ENCODE results near the gene PSORS1C1.

Gene PSORS1C1

DNA sequence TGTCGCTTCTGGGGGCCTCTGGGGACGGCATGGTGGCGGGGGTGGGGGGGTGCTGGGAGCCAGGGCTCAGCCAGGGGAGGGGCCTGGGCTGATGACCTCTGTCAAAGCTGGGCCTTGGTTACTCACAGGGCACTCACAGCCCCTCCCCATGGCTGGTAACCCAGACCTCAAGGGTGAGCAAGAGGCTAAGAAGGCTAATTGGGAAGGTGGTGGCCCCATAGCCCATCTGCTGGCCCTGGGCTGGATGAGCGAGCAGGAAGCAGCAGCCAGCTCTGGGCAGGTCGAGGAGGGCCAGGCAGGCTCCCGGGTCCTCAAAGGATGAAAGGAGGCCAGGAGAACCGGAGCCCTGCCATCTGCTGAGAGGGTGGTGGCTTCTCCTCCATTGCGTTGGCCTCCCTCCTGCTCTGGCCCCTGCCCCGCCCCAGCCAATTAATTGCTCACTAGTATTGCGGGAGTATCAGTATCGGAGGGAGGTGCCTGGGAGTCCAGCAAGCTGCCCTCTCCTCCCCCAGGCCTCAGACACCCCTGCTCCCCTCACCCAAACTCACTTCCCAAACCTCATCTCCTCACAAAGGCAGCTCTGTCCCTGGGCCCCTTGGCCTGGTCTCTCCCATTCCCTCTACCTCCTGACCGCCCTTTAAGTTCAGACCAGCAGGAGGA lies 6.7 kb downstream of the PSORS1C1 start:
- H3K27ac ChIP-seq = peak overlapping the region in 4 of 21 experiments; percentile 22 to 50 (median 31)
- no peak overlapping the region for H3K4me3 ChIP-seq

DNA sequence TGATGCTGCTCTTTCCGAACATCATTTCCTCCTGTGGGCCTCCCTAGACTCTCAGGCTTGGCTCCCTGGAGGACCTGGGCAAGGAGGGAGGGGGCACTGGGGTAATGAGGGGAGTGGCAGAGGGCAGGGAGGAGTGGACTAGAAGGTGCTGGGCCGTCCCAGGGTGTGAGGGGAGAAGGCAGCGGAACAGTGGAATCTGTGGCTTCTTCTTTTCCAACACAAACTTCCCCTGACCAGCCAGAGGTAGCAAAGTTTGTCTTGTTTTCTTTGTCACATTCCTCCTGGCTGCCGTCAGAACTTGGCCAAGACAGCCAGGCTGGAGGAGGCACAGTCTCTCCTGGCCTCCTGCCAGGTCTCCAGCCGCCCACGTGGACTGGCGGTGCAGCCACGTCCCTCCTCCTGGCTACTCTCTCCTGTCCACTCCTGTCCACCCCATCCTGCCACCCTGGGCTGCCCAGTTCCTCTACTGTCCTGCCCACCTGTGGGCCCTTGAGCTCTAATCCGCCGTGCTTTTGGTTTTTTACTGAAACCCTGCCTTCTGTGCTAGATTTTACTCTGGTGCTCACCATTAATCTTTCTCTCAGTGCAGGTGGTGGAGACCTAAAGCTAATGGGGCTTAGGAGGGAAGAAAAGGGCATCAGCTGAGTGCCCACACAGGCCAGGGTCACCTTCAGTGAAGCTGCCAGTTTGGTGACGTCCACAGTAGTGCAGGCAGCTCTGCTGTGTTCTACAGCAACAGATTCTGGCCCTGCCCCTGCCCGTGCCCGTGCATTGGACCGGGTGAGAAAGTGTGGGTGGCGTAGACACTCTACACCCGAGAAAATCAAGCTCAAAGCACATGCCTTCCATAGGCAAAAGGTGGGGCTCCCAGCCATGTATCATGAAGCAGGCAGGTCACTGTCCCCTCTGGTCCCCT lies 8.4 kb downstream of the PSORS1C1 start:
- peak overlapping the region in 13 of 21 experiments; percentile 4 to 69 (median 45) for H3K27ac ChIP-seq
- H3K4me3 ChIP-seq = no peak overlapping the region

DNA sequence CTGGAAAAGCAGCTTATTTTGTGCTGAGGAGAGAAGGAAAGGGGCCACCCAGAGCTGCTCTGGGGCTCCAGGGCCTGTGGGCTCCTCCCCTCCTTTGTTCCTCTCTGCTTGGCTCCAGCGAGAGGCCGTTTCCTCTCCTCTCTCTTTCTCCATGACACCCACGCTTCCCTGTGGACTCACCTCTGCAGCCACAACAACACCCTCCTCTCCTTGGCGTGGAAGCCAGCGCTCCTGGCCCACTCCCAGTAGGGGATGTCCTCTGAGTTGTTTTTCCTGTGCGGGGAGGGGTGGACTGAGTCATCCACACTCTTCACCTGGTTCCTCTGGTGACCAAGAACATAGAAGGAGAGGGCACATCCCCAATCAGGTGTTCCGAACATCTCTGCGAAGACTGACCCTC lies 10.6 kb downstream of the PSORS1C1 start:
- no peak overlapping the region for H3K4me3 ChIP-seq
- peak overlapping the region in 12 of 21 experiments; percentile 16 to 80 (median 64) for H3K27ac ChIP-seq

DNA sequence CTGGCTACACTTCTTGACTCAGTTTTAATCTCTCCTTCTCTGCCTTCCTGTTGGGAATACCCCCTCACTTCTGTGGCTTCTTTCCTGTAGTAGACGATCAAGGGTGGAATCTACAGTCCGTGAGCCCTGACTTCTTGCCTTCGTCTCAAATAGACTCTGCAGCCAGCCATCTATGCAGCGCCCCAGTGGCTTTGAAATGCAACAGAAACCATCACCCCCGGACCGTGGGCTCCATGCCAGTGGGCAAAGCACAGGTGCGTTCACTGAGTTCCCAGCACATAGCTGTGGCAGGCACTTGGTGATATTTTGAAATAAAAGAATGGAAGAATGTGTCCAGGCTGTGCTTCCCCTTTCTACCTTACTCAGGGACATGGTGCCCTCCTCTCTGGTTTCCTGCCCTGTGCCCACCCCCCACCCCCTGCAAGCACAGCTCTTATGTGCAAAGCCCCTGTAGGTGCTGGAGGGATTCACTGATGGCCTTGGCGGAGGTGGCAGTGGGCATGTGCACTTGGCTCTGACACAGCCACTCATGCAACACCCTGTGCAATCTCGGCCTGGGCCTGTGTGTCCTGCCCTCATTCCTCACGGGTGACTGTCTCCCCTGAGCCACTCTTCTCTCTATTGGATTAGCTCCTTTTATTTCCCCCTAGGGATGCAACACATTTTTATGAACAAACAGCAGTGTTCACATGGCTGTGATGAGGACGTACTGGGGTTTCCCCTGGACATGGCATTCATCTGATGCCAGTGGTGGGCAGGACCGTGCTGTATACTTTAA lies 11.2 kb downstream of the PSORS1C1 start:
- Histone ChIP-seq H3K4me3 (no peak overlapping the region), H3K27ac (peak overlapping the region in 17 of 21 experiments; percentile 16 to 80 (median 61))

DNA sequence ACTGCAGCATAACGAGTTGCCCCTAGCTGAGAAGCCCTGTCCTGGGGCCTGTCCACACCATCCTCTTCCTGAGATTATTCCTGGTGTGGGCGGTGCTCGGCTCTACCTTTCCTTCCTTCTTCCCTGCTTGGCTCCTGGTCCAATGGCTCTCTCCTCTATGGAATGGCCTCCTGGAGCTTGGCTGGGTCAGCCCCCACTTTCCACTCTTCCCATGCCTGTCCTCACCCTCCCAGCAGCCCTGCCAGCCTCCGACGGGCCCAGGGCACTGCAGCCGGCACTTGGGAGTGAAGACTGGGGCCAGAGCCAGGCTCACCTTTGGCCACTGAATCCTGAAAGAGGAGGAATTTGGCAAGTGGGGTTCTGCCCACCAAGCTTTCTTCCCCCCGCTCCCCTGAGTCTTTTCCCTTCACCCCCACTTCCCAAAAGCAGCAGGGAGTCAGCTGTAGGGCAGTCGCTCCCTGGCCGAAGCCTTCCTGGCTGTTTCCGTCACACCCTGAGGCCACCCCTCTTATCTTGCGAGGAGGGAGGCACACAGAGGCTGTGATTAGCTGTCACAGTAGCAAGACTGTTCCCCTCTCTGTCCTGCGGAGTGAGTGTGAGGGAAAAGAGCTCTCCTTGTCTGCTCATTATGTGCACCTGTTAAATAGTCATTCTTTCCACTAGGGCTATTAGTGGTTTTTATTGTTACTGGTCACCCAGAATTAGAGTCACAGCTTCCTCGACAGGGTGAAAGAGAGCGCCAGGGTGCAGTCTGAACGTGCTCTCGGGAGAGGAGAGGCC lies 12.0 kb downstream of the PSORS1C1 start:
- peak overlapping the region in 12 of 21 experiments; percentile 13 to 80 (median 59) for H3K27ac ChIP-seq
- H3K4me3 ChIP-seq = no peak overlapping the region

DNA sequence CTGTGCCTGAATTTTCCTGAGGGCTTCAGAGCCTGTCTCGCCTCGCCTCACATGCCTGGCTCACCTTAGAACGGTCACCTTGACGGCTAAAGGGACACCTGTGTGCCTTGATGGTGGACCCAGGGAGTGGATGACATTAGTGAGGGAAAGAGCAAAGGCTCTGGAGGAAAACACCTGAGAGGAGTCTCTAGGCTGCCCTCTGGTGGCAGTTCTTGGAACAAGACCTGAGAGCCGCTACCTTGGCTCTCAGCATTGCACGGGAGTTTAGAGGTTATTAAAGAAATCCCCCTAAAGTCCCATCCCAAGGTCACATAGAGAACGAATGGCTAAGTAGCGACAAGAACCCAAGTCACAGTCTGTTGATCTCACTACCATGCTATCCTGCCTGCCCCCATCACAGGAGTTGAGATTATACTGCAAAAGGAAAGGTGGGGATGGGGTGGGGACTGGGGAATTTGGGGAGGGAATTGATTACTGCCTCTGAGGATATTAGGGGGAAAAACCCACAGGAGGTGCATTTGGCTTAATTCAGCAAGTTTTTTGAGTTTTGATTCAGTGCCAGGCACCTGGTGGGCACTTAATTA lies 13.6 kb downstream of the PSORS1C1 start:
- H3K4me3 ChIP-seq = no peak overlapping the region
- H3K27ac ChIP-seq = no peak overlapping the region

DNA sequence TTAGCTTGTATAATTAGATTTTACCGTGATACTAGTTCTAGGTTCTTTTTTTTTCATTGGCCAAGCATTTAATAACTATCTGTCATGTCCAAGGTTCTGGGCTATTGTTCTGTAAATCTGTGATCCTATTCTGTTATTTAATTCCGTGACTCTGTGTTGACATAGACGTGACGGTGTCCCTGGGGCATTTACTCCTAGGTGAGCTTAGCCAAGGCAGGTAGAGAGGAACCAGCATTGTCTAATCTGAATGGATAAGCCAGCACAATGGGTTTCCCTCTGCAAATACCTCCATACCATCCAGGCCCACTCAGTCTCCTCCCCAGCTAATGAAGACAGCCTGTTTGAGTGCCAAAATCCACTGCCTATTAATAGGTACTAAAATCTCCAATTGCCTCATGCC lies 14.5 kb downstream of the PSORS1C1 start:
- no peak overlapping the region for H3K4me3 ChIP-seq

DNA sequence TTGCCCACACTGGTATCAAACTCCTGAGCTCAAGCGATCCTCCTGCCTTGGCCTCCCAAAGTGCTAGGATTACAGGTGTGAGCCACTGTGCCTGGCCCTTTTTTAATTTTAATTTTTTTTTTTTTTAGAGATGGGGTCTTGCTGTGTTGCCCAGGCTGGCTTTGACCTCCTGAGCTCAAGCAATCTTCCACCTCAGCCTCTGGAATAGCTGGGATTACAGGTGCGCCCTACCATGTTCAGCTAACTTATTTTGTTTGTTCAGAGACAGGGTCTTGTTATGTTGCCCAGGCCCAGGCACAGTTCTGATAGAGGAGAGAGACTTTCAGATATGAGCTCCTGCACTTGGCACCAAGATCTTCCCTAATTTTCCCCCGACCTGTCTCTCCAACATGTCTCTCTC lies 16.2 kb downstream of the PSORS1C1 start:
- no peak overlapping the region for H3K27ac ChIP-seq

More for the DNA sequence above, 14.5 kb downstream of the PSORS1C1 start:
- no peak overlapping the region for H3K27ac ChIP-seq

DNA sequence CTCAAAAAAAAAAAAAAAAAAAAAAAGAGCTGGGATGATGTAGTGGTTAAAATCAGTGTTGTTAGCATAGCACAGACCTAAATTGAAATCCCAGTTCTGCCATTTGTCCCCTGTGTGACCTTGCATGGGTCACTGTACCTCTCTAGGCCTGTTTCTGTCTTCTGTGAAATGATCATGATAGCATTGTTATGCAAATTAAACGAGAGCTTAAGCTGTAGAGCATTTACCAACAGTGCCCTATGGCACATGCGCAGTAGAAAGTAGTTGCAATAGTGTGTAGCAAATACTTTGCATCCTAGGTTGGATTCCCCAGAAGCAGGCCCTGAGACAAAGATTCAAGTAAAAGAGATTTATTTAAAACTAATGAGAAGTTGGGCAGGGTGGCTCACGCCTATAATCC lies 17.0 kb downstream of the PSORS1C1 start:
- Histone ChIP-seq H3K4me3 (no peak overlapping the region), H3K27ac (no peak overlapping the region)

More for the DNA sequence above, 16.2 kb downstream of the PSORS1C1 start:
- no peak overlapping the region for H3K4me3 ChIP-seq

DNA sequence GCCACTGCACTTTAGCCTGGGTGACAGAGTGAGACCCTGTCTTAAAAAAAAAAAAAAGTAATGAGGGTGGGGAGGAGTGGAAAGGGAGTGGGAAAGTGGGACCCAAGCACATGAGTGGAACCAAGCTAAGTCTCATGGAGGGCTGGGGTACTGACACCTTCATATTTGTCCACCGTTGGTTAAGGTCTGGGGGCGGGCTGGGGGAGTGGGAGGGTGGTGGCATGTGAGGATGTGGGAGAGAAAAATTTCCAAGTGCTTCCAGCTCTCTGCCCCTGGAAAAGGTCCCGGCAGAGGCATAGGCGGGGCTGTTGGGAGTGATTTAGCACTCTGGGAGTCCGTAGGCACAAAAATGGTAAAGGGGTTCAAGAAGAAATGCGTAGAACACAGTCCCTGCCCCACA lies 18.2 kb downstream of the PSORS1C1 start:
- Histone ChIP-seq H3K27ac (no peak overlapping the region), H3K4me3 (no peak overlapping the region)

DNA sequence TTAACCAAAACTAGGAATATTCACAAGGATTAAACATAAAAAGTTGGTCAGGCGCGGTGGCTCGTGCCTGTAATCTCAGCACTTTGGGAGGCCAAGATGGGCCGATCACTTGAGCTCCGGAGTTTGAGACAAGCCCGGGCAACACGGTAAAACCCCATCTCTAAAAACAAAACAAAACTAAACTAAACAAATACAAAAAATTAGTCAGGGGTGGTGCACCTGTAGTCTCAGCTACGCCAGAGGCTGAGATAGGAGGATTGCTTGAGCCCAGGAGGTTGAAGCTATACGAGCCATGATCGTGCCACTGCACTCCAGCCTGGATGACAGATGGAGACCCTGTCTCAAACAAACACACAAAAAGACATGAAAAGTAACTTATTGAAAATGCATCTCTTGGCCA lies 21.1 kb downstream of the PSORS1C1 start:
- Histone ChIP-seq H3K4me3 (no peak overlapping the region), H3K27ac (no peak overlapping the region)

DNA sequence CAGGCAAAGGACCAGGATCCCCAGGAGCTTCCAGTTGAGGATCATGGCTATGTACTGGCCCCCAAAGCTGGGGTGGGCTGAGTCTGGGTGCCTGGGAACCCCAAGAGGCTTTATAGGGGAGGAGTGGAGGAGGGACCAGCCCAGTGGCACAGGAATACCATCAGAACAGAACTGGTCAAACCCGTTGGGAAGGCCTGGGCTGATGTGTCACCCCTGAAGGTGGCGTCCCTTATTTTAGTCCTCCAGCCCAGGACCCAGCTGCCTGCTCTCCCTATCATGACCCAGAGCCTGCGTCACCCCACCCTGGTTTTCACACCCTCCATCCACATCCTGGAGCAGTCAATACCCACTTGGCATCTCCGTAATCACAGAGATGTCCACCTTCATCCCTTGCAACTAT lies 24.4 kb downstream of the PSORS1C1 start, which contains the start of gene PSORS1C2:
PSORS1C2 (minus strand) TSS at position 85 of the 400 bp plus-strand sequence; CDS start at position 45, 40 bp downstream.
- peak within 1 kb of the TSS in 1 of 7 experiments; percentile 27 for H3K4me3 ChIP-seq
- H3K27ac ChIP-seq = peak within 1 kb of the TSS in 5 of 21 experiments; percentile 8 to 55 (median 40)

DNA sequence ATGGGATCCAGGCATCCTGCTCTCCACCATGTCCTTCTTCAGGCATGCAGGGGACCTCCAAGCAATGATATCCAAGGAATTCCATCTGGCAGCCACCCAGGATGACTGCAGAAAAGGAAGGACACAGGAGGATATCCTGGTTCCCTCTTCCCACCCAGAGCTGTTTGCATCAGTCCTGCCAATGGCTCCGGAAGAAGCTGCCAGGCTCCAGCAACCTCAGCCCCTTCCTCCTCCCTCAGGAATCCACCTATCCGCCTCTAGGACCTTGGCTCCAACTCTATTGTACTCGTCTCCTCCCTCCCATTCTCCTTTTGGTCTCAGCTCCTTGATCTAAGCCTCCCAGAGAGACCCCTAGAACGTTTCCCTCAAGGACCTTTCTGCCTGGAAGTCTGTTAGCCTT lies 25.0 kb downstream of the PSORS1C1 start:
- Histone ChIP-seq H3K4me3 (no peak overlapping the region), H3K27ac (peak overlapping the region in 1 of 21 experiments; percentile 55)

DNA sequence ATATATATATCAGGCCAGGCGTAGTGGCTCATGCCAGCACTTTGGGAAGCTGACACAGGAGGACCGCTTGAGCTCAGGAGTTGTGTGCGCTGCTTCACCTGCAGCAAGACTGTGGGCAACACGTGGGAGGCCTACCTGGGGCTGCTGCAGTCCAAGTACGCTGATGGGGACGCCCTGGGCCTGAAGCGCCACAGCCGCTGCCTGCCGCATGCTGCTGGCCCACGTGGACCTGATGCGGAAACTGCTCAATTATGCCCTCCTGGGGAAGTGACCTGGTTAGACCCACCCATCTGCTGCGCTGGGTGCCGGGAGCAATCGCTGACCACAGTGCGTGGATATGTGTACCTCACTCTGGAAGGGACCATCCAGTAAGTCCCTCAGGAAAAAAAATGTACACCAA lies 26.0 kb downstream of the PSORS1C1 start:
- no peak overlapping the region for H3K27ac ChIP-seq
- no peak overlapping the region for H3K4me3 ChIP-seq

DNA sequence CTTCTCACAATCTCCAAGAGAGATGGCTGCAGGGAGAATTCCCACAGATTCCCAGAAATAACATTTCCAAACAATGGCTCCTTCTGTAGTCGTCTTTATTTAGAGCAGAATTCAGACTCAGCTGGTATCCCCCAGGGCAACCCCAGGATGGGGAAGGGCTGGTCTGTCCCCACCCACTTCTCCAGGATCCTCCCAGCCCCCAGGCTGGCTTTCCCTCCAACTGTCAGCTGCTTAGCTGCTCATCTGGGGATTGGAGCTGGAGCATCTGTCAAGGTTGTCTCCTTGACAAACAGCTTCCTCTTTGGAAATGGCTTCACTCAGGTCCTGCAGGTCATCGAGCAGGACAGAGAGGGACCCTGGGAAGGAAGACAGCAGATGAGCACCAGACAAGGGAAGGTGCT lies 27.8 kb downstream of the PSORS1C1 start:
- H3K27ac ChIP-seq = peak overlapping the region in 3 of 21 experiments; percentile 12 to 55 (median 27)

DNA sequence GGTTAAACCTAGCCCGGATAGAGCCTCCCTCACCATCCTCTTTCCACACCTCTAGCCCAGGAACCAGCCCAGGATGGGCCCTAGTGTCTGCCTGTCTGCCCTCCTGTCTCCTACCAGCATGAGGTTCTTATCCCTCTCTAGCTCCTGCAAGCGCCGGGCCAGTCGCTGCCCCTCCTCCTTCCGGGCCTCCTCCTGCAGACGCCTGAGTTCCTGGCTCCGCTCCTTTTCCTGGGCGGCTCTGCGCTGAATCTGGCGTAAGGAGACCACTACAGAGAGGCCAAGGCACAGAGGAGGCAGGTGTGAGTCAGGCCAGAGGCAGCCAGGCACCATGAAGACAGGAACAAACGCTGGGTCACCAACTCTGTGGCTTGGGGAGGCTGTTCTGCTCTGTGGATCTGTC lies 28.5 kb downstream of the PSORS1C1 start:
- no peak overlapping the region for H3K4me3 ChIP-seq
- H3K27ac ChIP-seq = peak overlapping the region in 3 of 21 experiments; percentile 35 to 63 (median 52)

More for the DNA sequence above, 27.8 kb downstream of the PSORS1C1 start:
- H3K4me3 ChIP-seq = no peak overlapping the region

DNA sequence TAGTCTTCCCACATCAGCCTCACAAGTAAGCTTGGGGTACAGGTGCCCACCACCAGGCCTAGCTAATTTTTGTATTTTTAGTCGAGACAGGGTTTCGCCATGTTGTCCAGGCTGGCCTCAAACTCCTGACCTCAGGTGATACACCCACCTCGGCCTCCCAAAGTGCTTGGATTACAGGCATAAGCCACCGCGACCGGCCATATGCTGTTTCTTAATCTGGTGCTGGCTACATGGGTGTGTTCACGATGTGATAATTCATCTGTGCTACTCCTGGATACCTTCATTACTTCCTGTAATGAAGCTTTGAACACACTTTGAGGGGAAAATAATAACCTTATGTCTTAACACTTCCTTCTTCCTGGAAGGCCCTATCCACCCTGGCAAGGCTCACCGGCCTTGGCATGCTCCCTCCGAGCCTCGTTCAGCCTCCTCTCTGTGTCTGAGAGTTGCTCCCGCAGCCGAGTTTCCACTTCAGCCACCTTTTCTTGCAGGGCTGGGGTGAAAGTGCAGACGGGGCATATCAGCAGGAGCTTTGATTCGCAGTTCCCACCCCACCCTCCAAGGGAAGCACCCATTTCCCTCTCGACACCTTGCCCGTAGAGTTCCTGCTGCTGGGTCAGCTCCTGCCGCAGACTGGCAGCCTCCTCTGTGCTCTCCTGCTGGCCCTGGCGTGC lies 29.8 kb downstream of the PSORS1C1 start:
- Histone ChIP-seq H3K27ac (peak overlapping the region in 1 of 21 experiments; percentile 20), H3K4me3 (no peak overlapping the region)

DNA sequence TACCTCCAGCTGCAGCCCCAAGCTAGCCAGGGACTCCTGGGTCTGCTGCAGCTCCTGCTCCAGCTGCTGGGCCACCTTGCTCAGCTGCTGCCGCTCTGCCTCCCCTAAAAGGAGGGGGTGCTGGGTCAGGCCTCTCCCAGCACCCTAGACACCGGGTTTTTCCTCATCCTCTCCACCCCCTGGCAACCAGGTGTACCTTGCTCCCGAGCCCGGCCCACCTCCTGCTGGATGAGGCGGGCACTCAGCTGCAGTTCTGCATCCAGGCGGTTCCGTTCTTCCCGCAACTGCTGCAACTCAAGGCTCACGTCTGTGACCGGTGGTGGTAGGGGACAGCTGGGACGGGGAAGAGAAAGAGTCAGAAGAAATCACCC lies 30.4 kb downstream of the PSORS1C1 start:
- Histone ChIP-seq H3K27ac (peak overlapping the region in 1 of 21 experiments; percentile 20), H3K4me3 (no peak overlapping the region)

Data from skin epidermis (tissue), 12 donors.